Caco-2 (cell line): ENCODE data around the gene TSR3. TPM values are rescaled to one million over a fixed set of nuclear protein-coding genes. Genes with fewer than 3 reads are reported as not detected.
A peak's percentile ranks its signal among the peaks of the same experiment; 100 is the strongest.
"Not testable (repeated sequence)": the region's sequence is repeated elsewhere in the genome, so short reads cannot be mapped to it uniquely, and the experiment has no call there.

Experiments
- BruUV-seq: library from RNA; stranded (reverse); fragments of 400-500 nt; replicated peaks from 2 replicates; lab custom pipeline; 2021; lab: Mats Ljungman, UMichigan
- CTCF ChIA-PET: fragments of 300-600 bp; sonication (Branson Sonifier 250); formaldehyde crosslinking; loops from one replicate; lab custom pipeline; 2022; ENCODE audit warnings: antibody characterized with exemption; lab: Charles Lee
- POLR2A ChIA-PET: fragments of 300-600 bp; sonication (Branson Sonifier 250); formaldehyde crosslinking; loops from one replicate; lab custom pipeline; 2022; ENCODE audit warnings: antibody characterized with exemption; lab: Charles Lee
- DNase-seq, 2 experiments: peaks; one replicate each; pipeline versions ENCODE4 v3.0.0 to v3.0.0-alpha.2; 2020 to 2022
- H3K27me3 ChIP-seq: replicated peaks from 2 replicates; pipeline ENCODE4 v1.6.0; 2011; ENCODE audit warnings: low read length; ENCODE audit not compliant: control insufficient read depth, insufficient read depth
- H3K36me3 ChIP-seq: 2 replicates; pipeline ENCODE4 v1.5.1; 2011; ENCODE audit warnings: low read length; ENCODE audit not compliant: control insufficient read depth, insufficient read depth
- H3K4me1 ChIP-seq: fragments of 250-450 bp; sonication (Bioruptor Pico); 2 replicates; pipeline ENCODE4 v1.5.1; 2020; ENCODE audit warnings: mild to moderate bottlenecking
- H3K4me3 ChIP-seq: 2 replicates; pipeline ENCODE4 v1.5.1; 2011; ENCODE audit warnings: low read depth, mild to moderate bottlenecking, control low read depth, low read length
- H3K9me3 ChIP-seq: fragments of 250-450 bp; sonication (Bioruptor Pico); 2 replicates; pipeline ENCODE4 v1.5.1; 2020; ENCODE audit warnings: mild to moderate bottlenecking, moderate library complexity
- H3K27ac Mint-ChIP-seq: one replicate; pipeline ENCODE4 v1.8.0; 2022; ENCODE audit warnings: mixed read lengths; ENCODE audit not compliant: unreplicated experiment
- H3K27me3 Mint-ChIP-seq: one replicate; pipeline ENCODE4 v1.8.0; 2022; ENCODE audit warnings: mixed read lengths; ENCODE audit not compliant: insufficient read depth, unreplicated experiment
- H3K36me3 Mint-ChIP-seq: one replicate; pipeline ENCODE4 v1.8.0; 2022; ENCODE audit warnings: mild to moderate bottlenecking, mixed read lengths; ENCODE audit not compliant: insufficient read depth, unreplicated experiment
- H3K4me1 Mint-ChIP-seq: one replicate; pipeline ENCODE4 v1.8.0; 2022; ENCODE audit warnings: low read depth, mixed read lengths; ENCODE audit not compliant: unreplicated experiment
- H3K4me3 Mint-ChIP-seq: one replicate; pipeline ENCODE4 v1.8.0; 2022; ENCODE audit warnings: mild to moderate bottlenecking, moderate library complexity, mixed read lengths; ENCODE audit not compliant: unreplicated experiment
- H3K9me3 Mint-ChIP-seq: one replicate; pipeline ENCODE4 v1.8.0; 2022; ENCODE audit warnings: mixed read lengths; ENCODE audit not compliant: unreplicated experiment
- CTCF ChIP-seq, 2 experiments: fragments of 200-600 bp in 1 of 2; IDR thresholded peaks; 1 replicate in 1 of 2; 2 replicates in 1 of 2; pipeline versions ENCODE4 v1.5.1 to v1.8.0; 2011 to 2022; ENCODE audit warnings: antibody characterized with exemption in 1 of 2, control low read depth in 1 of 2, inconsistent platforms in 1 of 2, low read depth in 1 of 2, low read length in 1 of 2, mild to moderate bottlenecking in 1 of 2, moderate library complexity in 1 of 2; ENCODE audit not compliant: insufficient read depth in 1 of 2, severe bottlenecking in 1 of 2, unreplicated experiment in 1 of 2
- intact Hi-C: fragments of 100-400 bp; cut with micrococcal nuclease; formaldehyde crosslinking; loops from one replicate; pipeline ENCODE4 v1.10.0; 2022; ENCODE audit not compliant: unreplicated experiment
- total RNA-seq: library from RNA; stranded (reverse); gene quantifications from 2 replicates; pipeline ENCODE4 v1.2.3, GENCODE V29; 2022

The TSR3 gene
- total RNA-seq, 1 experiment from 2014 or later = 48.6 TPM

- no peak overlapping the region for H3K4me3 ChIP-seq
- H3K9me3 ChIP-seq = no peaks in the 10 kb centered on the region
- intact Hi-C loops = no loop called here
- no peaks in the 10 kb centered on the region for H3K36me3 ChIP-seq
- no TSS peak for BruUV-seq
- TF ChIP-seq CTCF (IDR thresholded peaks at IDR 0.05; ENCODE audit: insufficient read depth in 1 of 2, low read depth in 1 of 2, low read length in 1 of 2, severe bottlenecking in 1 of 2, unreplicated experiment in 1 of 2) = no peak
- H3K27me3 Mint-ChIP-seq = no peaks in the 10 kb centered on the region
- H3K27me3 ChIP-seq = no peaks in the 10 kb centered on the region; the same call in 1 of the 2 replicates
- no peak overlapping the region for H3K4me3 Mint-ChIP-seq
- peaks cover 4% of the 10 kb centered on the region; the same call in 1 of the 2 replicates for H3K4me1 ChIP-seq
- H3K9me3 Mint-ChIP-seq = no peaks in the 10 kb centered on the region
- no peak for DNase-seq
- no peaks in the 10 kb centered on the region for H3K4me1 Mint-ChIP-seq
- ChIA-PET CTCF (interaction anchor here (0.6 kb wide), 1 partner anchor 99 kb away, joined by 5 read pairs; no protein-coding TSS in a partner anchor), POLR2A (no interaction called here)
- peak overlapping the region; percentile 19 for H3K27ac Mint-ChIP-seq
- no peaks in the 10 kb centered on the region for H3K36me3 Mint-ChIP-seq
Observed at GRCh38 chr16:1330931-1331711, 20.6 kb downstream of the TSR3 start.

- BruUV-seq = no TSS peak
- Mint-ChIP-seq H3K36me3 (no peaks in the 10 kb centered on the region), H3K27me3 (no peaks in the 10 kb centered on the region), H3K4me1 (no peaks in the 10 kb centered on the region), H3K4me3 (no peak overlapping the region), H3K27ac (no peak overlapping the region), H3K9me3 (no peaks in the 10 kb centered on the region)
- ChIA-PET POLR2A (no interaction called here), CTCF (interaction anchor here (0.6 kb wide), 2 partner anchors 100 to 601 kb away, joined by 4 to 5 read pairs; no protein-coding TSS in a partner anchor)
- no peak overlapping the region for H3K4me3 ChIP-seq
- H3K4me1 ChIP-seq = peaks cover 4% of the 10 kb centered on the region; the same call in 1 of the 2 replicates
- no peaks in the 10 kb centered on the region for H3K9me3 ChIP-seq
- no peak for DNase-seq
- no peaks in the 10 kb centered on the region; the same call in 1 of the 2 replicates for H3K27me3 ChIP-seq
- TF ChIP-seq CTCF (IDR thresholded peaks at IDR 0.05; ENCODE audit: insufficient read depth in 1 of 2, low read depth in 1 of 2, low read length in 1 of 2, severe bottlenecking in 1 of 2, unreplicated experiment in 1 of 2) = peak; percentile 44 to 57
- no peaks in the 10 kb centered on the region for H3K36me3 ChIP-seq
- intact Hi-C loops = no loop called here
Observed at GRCh38 chr16:1330260-1330914, 21.3 kb downstream of the TSR3 start.

GRCh38 chr16:1328961-1329360, 22.7 kb downstream of the TSR3 start:
- H3K4me1 Mint-ChIP-seq, H3K27ac Mint-ChIP-seq, DNase-seq, H3K27me3 ChIP-seq, H3K36me3 ChIP-seq, H3K9me3 Mint-ChIP-seq, H3K9me3 ChIP-seq, H3K4me3 Mint-ChIP-seq, H3K4me3 ChIP-seq, H3K36me3 Mint-ChIP-seq, BruUV-seq, H3K4me1 ChIP-seq, POLR2A ChIA-PET, CTCF ChIA-PET, intact Hi-C loops, H3K27me3 Mint-ChIP-seq: not testable (repeated sequence)

GRCh38 chr16:1328136-1328535, 23.5 kb downstream of the TSR3 start:
- CTCF ChIA-PET, H3K4me3 ChIP-seq, H3K9me3 ChIP-seq, H3K4me1 Mint-ChIP-seq, H3K4me3 Mint-ChIP-seq, H3K4me1 ChIP-seq, H3K27me3 ChIP-seq, DNase-seq, H3K36me3 ChIP-seq, H3K9me3 Mint-ChIP-seq, H3K27ac Mint-ChIP-seq, intact Hi-C loops, H3K27me3 Mint-ChIP-seq, BruUV-seq, POLR2A ChIA-PET: not testable (repeated sequence)
- peaks cover 18% of the 10 kb centered on the region for H3K36me3 Mint-ChIP-seq
